Neural cell (in vitro differentiated cells): Measurements from ENCODE around the gene AMIGO2.
"Not testable (repeated sequence)": the region's sequence is repeated elsewhere in the genome, so short reads cannot be mapped to it uniquely, and the experiment has no call there.

Experiments
- CTCF ChIP-seq: fragments of 450-650 bp; IDR thresholded peaks from 2 replicates; pipeline ENCODE4 v1.5.1; 2014; ENCODE audit warnings: antibody characterized with exemption, mild to moderate bottlenecking, moderate library complexity; ENCODE audit not compliant: poor library complexity, severe bottlenecking
- RAD21 ChIP-seq: fragments of 450-650 bp; conservative IDR thresholded peaks from 2 replicates; pipeline ENCODE4 v1.6.1; 2014; ENCODE audit warnings: antibody characterized with exemption, mild to moderate bottlenecking, moderate library complexity

GRCh38 chr12:47056944-47057343, 22.8 kb downstream of the AMIGO2 start:
- TF ChIP-seq CTCF, RAD21: not testable (repeated sequence)
